Measurements from ENCODE around the gene UHRF2. TPM values are rescaled to one million over a fixed set of nuclear protein-coding genes. Genes with fewer than 3 reads are reported as not detected.

UHRF2 gene
- polyA plus RNA-seq, 1 donor: 52.3 TPM

GRCh38 chr9:6405371-6405770, 7.6 kb upstream of the UHRF2 start:
- Histone ChIP-seq H3K27me3 (ENCODE audit: control insufficient read depth, insufficient read depth, low read length) (no peaks in the 10 kb centered on the region), H3K9me3 (ENCODE audit: control insufficient read depth, low read depth, low read length) (no peaks in the 10 kb centered on the region)

GRCh38 chr9:6407778-6408177, 5.2 kb upstream of the UHRF2 start:
- whole genome bisulfite sequencing (ENCODE audit: insufficient coverage, low lambda C conversion rate): no CpG with 5 or more reads among the region's 2 CpGs
- no peak overlapping the region for H3K27ac ChIP-seq (ENCODE audit: low read length)
- H3K36me3 ChIP-seq (ENCODE audit: control insufficient read depth, insufficient read depth, low read length): no peaks in the 10 kb centered on the region
- DNase-seq: no peak
- H3K4me1 ChIP-seq (ENCODE audit: control insufficient read depth, insufficient read depth, low read length): no peaks in the 10 kb centered on the region
- H3K9me3 ChIP-seq (ENCODE audit: control insufficient read depth, low read depth, low read length): peaks cover 6% of the 10 kb centered on the region
- no peak overlapping the region for H3K4me3 ChIP-seq (ENCODE audit: low read length)
- H3K27me3 ChIP-seq (ENCODE audit: control insufficient read depth, insufficient read depth, low read length): no peaks in the 10 kb centered on the region

More at GRCh38 chr9:6405371-6405770, 7.6 kb upstream of the UHRF2 start:
- H3K36me3 ChIP-seq (ENCODE audit: control insufficient read depth, insufficient read depth, low read length): no peaks in the 10 kb centered on the region
- no peaks in the 10 kb centered on the region for H3K4me1 ChIP-seq (ENCODE audit: control insufficient read depth, insufficient read depth, low read length)
- no peak for DNase-seq
- no peak overlapping the region for H3K4me3 ChIP-seq (ENCODE audit: low read length)
- H3K27ac ChIP-seq (ENCODE audit: low read length): no peak overlapping the region

DNA sequence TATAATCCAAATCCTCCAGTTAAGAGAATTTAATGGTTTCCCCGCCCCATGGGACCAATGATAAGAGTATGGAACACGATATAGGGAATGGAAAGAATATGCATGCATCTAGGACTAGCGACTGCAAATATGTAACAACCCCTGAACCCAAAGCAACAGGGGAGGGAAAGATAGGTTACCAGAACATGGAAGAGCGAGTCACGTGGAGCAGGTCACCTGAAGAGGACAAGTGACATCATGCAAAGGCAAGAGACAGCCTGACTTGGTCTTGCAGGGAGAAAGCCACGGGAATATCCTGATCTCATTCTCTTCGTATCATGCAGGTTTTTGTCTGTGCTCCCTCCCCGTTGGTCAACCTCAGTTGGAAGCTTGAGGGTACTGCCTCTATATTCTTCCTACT, 4.7 kb upstream of the UHRF2 start:
- H3K27ac ChIP-seq (ENCODE audit: low read length): no peak overlapping the region
- WGBS (ENCODE audit: insufficient coverage, low lambda C conversion rate): 100% methylated on average over 2 of the region's 8 CpGs
- H3K36me3 ChIP-seq (ENCODE audit: control insufficient read depth, insufficient read depth, low read length): no peaks in the 10 kb centered on the region
- no peak overlapping the region for H3K4me3 ChIP-seq (ENCODE audit: low read length)
- peaks cover 6% of the 10 kb centered on the region for H3K9me3 ChIP-seq (ENCODE audit: control insufficient read depth, low read depth, low read length)
- no peak for DNase-seq
- H3K27me3 ChIP-seq (ENCODE audit: control insufficient read depth, insufficient read depth, low read length): no peaks in the 10 kb centered on the region
- no peaks in the 10 kb centered on the region for H3K4me1 ChIP-seq (ENCODE audit: control insufficient read depth, insufficient read depth, low read length)

GRCh38 chr9:6409811-6410210, 3.2 kb upstream of the UHRF2 start:
- DNase-seq: no peak
- no peaks in the 10 kb centered on the region for H3K27me3 ChIP-seq (ENCODE audit: control insufficient read depth, insufficient read depth, low read length)

GRCh38 chr9:6410633-6411032, 2.4 kb upstream of the UHRF2 start:
- Histone ChIP-seq H3K27me3 (ENCODE audit: control insufficient read depth, insufficient read depth, low read length) (no peaks in the 10 kb centered on the region), H3K4me3 (ENCODE audit: low read length) (no peak overlapping the region), H3K9me3 (ENCODE audit: control insufficient read depth, low read depth, low read length) (peaks cover 6% of the 10 kb centered on the region), H3K4me1 (ENCODE audit: control insufficient read depth, insufficient read depth, low read length) (no peaks in the 10 kb centered on the region), H3K27ac (ENCODE audit: low read length) (no peak overlapping the region), H3K36me3 (ENCODE audit: control insufficient read depth, insufficient read depth, low read length) (no peaks in the 10 kb centered on the region)
- DNase-seq: no peak
- 95% methylated on average over 3 of the region's 4 CpGs for WGBS (ENCODE audit: insufficient coverage, low lambda C conversion rate)

More at GRCh38 chr9:6409811-6410210, 3.2 kb upstream of the UHRF2 start:
- Histone ChIP-seq H3K4me3 (ENCODE audit: low read length) (no peak overlapping the region), H3K4me1 (ENCODE audit: control insufficient read depth, insufficient read depth, low read length) (no peaks in the 10 kb centered on the region), H3K27ac (ENCODE audit: low read length) (no peak overlapping the region), H3K36me3 (ENCODE audit: control insufficient read depth, insufficient read depth, low read length) (no peaks in the 10 kb centered on the region), H3K9me3 (ENCODE audit: control insufficient read depth, low read depth, low read length) (peaks cover 6% of the 10 kb centered on the region)
- 80% methylated on average over 1 of the region's 3 CpGs for WGBS (ENCODE audit: insufficient coverage, low lambda C conversion rate)

GRCh38 chr9:6413365-6414246, 607 bp downstream of the UHRF2 start:
- Histone ChIP-seq H3K4me3 (ENCODE audit: low read length) (peak overlapping the region; percentile 61), H3K27me3 (ENCODE audit: control insufficient read depth, insufficient read depth, low read length) (no peaks in the 10 kb centered on the region), H3K27ac (ENCODE audit: low read length) (peak overlapping the region; percentile 82), H3K36me3 (ENCODE audit: control insufficient read depth, insufficient read depth, low read length) (peaks cover 2% of the 10 kb centered on the region), H3K9me3 (ENCODE audit: control insufficient read depth, low read depth, low read length) (peaks cover 6% of the 10 kb centered on the region), H3K4me1 (ENCODE audit: control insufficient read depth, insufficient read depth, low read length) (no peaks in the 10 kb centered on the region)
- WGBS (ENCODE audit: insufficient coverage, low lambda C conversion rate): no CpG with 5 or more reads among the region's 92 CpGs
- DNase-seq: peak; percentile 12 to 52

- H3K27ac ChIP-seq (ENCODE audit: low read length): peak overlapping the region; percentile 82
- peak in 1 of 2 donors; percentile 12 for DNase-seq
- H3K4me3 ChIP-seq (ENCODE audit: low read length): peak overlapping the region; percentile 61
- H3K36me3 ChIP-seq (ENCODE audit: control insufficient read depth, insufficient read depth, low read length): peaks cover 2% of the 10 kb centered on the region
- peaks cover 6% of the 10 kb centered on the region for H3K9me3 ChIP-seq (ENCODE audit: control insufficient read depth, low read depth, low read length)
- WGBS (ENCODE audit: insufficient coverage, low lambda C conversion rate): 5% methylated on average over 4 of the region's 11 CpGs
- H3K4me1 ChIP-seq (ENCODE audit: control insufficient read depth, insufficient read depth, low read length): no peaks in the 10 kb centered on the region
- no peaks in the 10 kb centered on the region for H3K27me3 ChIP-seq (ENCODE audit: control insufficient read depth, insufficient read depth, low read length)
Measured at GRCh38 chr9:6414247-6414641, 1.2 kb downstream of the UHRF2 start.

- peaks cover 6% of the 10 kb centered on the region for H3K9me3 ChIP-seq (ENCODE audit: control insufficient read depth, low read depth, low read length)
- no peak overlapping the region for H3K27ac ChIP-seq (ENCODE audit: low read length)
- no peaks in the 10 kb centered on the region for H3K4me1 ChIP-seq (ENCODE audit: control insufficient read depth, insufficient read depth, low read length)
- no peaks in the 10 kb centered on the region for H3K27me3 ChIP-seq (ENCODE audit: control insufficient read depth, insufficient read depth, low read length)
- WGBS (ENCODE audit: insufficient coverage, low lambda C conversion rate): 80% methylated on average over 1 of the region's 5 CpGs
- H3K4me3 ChIP-seq (ENCODE audit: low read length): no peak overlapping the region
- peak; percentile 5 to 35 for DNase-seq
- H3K36me3 ChIP-seq (ENCODE audit: control insufficient read depth, insufficient read depth, low read length): peaks cover 2% of the 10 kb centered on the region
Measured at GRCh38 chr9:6415266-6415665, 2.3 kb downstream of the UHRF2 start.

GRCh38 chr9:6417186-6417585, 4.2 kb downstream of the UHRF2 start:
- Histone ChIP-seq H3K4me1 (ENCODE audit: control insufficient read depth, insufficient read depth, low read length) (no peaks in the 10 kb centered on the region), H3K9me3 (ENCODE audit: control insufficient read depth, low read depth, low read length) (peaks cover 3% of the 10 kb centered on the region), H3K4me3 (ENCODE audit: low read length) (no peak overlapping the region), H3K27me3 (ENCODE audit: control insufficient read depth, insufficient read depth, low read length) (no peaks in the 10 kb centered on the region), H3K27ac (ENCODE audit: low read length) (no peak overlapping the region), H3K36me3 (ENCODE audit: control insufficient read depth, insufficient read depth, low read length) (peaks cover 9% of the 10 kb centered on the region)
- WGBS (ENCODE audit: insufficient coverage, low lambda C conversion rate): 68% methylated on average over 3 of the region's 3 CpGs
- no peak for DNase-seq

DNA sequence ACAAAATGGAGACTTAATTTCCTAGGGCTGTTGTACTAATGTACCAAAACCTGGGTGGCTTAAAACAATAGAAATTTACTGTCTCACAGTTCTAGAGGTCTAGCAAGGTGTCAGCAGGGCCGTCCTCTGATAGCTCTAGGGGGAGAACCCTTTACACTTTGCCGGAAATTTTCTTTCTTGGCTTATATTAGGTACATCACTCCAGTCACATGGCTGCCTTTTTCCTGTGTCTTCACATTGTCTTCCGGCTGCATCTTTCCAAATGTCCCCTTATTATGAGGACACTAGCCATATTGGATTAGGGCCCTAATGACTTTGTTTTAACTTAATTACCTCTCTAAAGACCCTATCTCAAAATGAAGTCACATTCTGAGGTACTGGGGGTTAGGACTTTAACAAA, 5.8 kb downstream of the UHRF2 start:
- H3K36me3 ChIP-seq (ENCODE audit: control insufficient read depth, insufficient read depth, low read length): peaks cover 14% of the 10 kb centered on the region
- no CpG with 5 or more reads among the region's 3 CpGs for WGBS (ENCODE audit: insufficient coverage, low lambda C conversion rate)
- H3K27me3 ChIP-seq (ENCODE audit: control insufficient read depth, insufficient read depth, low read length): no peaks in the 10 kb centered on the region
- H3K27ac ChIP-seq (ENCODE audit: low read length): no peak overlapping the region
- H3K4me3 ChIP-seq (ENCODE audit: low read length): no peak overlapping the region
- no peaks in the 10 kb centered on the region for H3K4me1 ChIP-seq (ENCODE audit: control insufficient read depth, insufficient read depth, low read length)
- no peak for DNase-seq
- H3K9me3 ChIP-seq (ENCODE audit: control insufficient read depth, low read depth, low read length): no peaks in the 10 kb centered on the region

- Histone ChIP-seq H3K27me3 (ENCODE audit: control insufficient read depth, insufficient read depth, low read length) (no peaks in the 10 kb centered on the region), H3K4me3 (ENCODE audit: low read length) (no peak overlapping the region), H3K4me1 (ENCODE audit: control insufficient read depth, insufficient read depth, low read length) (no peaks in the 10 kb centered on the region), H3K27ac (ENCODE audit: low read length) (no peak overlapping the region), H3K36me3 (ENCODE audit: control insufficient read depth, insufficient read depth, low read length) (peaks cover 14% of the 10 kb centered on the region), H3K9me3 (ENCODE audit: control insufficient read depth, low read depth, low read length) (no peaks in the 10 kb centered on the region)
- no peak for DNase-seq
- WGBS (ENCODE audit: insufficient coverage, low lambda C conversion rate): 67% methylated on average over 1 of the region's 1 CpG
Measured at GRCh38 chr9:6424940-6425339, 11.9 kb downstream of the UHRF2 start.

Data from large intestine (tissue), 3 donors.